GM20000 (cell line): Measurements from ENCODE around the gene CERS4.
"Not testable (repeated sequence)": the region's sequence is repeated elsewhere in the genome, so short reads cannot be mapped to it uniquely, and the experiment has no call there.

Source experiments
- DNase-seq: peaks from one replicate; pipeline ENCODE4 v3.0.0; 2012; ENCODE audit warnings: low spot score
- TF ChIP-seq, protein P1 (sequence below): IDR thresholded peaks from 2 replicates; pipeline ENCODE4 v1.5.1; 2012; ENCODE audit warnings: mild to moderate bottlenecking, control low read depth; ENCODE audit errors: extremely low read depth, missing control alignments

Gene CERS4

DNA sequence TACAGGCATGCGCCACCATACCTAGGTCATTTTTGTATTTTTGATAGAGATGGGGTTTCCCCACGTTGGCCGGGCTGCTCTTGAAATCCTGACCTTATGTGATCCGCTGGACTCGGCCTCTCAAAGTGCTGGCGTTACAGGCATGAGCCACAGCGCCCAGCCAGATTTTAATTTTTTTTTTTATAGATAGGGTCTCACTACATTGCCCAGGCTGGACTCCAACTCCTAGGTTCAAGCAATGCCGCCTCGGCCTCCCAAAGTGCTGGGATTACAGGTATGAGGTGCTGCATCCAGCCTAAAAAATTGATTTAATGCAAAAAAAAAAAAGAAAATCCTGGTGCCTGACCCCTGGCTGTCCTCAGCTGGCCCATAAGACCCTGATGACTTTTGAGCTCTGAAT, 24.9 kb upstream of the CERS4 start:
- TF ChIP-seq, protein P1, sequence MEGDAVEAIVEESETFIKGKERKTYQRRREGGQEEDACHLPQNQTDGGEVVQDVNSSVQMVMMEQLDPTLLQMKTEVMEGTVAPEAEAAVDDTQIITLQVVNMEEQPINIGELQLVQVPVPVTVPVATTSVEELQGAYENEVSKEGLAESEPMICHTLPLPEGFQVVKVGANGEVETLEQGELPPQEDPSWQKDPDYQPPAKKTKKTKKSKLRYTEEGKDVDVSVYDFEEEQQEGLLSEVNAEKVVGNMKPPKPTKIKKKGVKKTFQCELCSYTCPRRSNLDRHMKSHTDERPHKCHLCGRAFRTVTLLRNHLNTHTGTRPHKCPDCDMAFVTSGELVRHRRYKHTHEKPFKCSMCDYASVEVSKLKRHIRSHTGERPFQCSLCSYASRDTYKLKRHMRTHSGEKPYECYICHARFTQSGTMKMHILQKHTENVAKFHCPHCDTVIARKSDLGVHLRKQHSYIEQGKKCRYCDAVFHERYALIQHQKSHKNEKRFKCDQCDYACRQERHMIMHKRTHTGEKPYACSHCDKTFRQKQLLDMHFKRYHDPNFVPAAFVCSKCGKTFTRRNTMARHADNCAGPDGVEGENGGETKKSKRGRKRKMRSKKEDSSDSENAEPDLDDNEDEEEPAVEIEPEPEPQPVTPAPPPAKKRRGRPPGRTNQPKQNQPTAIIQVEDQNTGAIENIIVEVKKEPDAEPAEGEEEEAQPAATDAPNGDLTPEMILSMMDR = no peak
- DNase-seq = no peak

DNA sequence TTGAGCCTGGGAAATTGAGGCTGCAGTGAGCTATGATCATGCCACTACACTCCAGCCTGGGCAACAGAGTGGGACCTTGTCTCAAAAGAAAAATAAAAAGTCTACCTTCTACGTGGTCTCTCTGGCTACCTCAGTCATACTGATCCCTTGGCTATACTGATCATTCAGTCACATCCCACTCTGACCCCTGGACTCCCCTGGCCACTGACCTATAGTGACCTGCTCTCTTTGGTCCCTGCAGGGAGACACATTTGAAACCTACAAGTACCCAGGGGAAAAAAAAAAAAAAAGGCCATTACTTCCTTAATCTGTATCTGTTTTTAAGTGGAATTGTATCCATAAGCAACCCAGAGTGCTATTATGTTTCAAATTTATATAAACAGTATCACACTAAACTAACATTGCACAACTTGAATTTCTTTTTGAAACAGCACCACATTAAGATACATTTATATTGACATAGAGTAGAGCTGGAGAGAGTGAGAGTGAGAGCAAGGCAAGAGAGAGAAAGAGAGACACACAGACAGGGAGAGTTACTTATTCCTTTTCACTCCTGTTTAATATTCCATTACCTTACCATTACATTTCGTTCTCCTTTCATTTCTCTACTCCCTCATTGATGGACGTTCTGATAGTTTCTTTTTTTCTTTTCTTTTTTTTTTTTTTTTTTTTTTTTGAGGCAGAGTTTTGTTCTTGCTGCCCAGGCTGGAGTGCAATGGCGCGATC, 23.7 kb upstream of the CERS4 start:
- no peak for DNase-seq
- TF ChIP-seq, protein P1 = no peak

DNA sequence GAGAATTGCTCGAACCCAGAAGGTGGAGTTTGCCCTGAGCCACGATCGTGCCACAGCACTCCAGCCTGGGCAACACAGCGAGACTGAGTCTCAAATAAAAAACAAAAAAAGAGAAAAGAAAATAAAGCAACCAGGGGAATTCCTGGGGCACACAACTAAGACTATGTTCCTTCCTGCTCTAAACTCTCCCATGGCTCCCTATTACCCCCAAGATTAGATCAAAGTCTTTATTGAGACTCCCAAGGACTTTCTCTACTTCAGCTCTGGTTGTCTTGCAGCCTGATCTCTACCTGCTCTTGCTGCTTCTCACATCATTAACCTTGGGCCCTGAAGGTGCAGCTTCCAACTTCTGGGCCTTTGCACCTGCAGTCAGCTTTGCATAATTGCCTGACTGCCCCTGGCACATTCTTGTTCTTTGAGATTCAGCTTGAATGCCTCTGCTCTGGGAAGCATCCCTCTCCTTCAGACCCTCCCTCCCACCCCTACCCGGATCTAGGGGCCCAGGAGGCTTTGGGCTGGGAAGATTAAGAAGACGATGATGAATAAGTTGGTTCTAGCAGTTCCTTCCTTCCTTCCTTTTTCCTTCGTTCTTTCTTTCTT, 16.8 kb upstream of the CERS4 start:
- no peak for DNase-seq
- TF ChIP-seq, protein P1 = no peak

DNA sequence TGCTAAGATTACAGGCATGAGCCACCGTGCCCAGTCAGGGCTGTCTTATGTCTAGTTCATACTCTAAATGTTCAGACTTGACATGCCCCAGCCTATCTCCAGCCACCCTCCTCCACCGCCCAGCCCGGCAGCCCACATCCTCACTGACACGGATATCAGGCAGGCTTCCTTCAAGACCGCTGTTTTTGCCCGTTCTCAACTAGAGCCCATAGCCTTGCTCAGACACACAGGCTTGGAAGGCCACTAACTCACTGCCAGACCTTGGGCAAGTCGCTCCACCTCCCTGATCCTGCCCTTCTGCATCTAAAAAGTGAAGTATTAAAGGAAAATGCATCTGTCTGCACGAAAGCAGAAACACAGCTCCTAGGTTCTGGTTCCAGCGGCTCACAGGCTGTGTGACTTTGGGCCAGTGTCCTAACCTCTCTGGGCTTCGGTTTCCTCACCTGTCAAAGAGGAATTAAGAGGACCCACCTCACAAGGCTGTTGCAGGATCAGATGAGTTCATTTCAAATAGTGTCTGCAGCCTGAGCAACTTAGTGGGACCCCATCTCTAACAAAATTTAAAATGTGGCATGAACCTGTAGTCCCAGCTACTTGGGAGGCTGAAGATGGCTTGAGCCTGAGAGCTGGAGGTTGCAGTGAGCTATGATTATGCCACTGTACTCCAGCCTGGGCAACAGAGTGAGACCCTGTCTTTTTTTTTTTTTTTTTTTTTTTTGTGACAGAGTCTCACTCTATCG, 14.5 kb upstream of the CERS4 start:
- no peak for DNase-seq
- TF ChIP-seq, protein P1 = no peak

DNA sequence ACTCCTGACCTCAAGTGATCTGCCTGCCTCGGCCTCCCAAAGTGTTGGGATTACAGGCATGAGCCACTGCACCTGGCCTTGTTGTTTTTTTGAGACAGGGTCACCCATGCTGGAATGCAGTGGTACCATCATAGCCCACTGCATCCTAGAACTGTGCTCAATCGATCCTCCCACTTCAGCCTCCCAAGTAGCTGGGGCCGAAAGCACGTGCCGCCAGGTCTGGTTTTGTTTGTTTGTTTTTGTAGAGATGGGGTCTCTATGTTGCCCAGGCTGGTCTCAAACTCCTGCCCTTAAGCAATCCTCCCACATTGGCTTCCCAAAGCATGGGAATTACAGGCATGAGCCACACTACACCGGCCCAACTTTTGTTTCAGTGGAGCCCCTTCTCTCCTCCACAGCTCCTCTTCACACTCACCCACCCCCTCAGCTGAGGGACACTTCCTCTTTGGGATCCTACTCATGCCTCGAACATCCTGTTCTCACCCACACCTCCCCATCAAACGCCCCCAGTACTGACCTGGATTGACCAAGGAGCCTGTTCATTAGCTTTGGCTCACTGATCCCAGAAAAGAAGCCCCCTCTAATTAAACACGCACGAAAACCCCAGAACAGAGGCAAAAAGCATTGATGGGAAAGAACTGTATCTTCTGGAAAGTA, 12.8 kb upstream of the CERS4 start:
- no peak for DNase-seq

DNA sequence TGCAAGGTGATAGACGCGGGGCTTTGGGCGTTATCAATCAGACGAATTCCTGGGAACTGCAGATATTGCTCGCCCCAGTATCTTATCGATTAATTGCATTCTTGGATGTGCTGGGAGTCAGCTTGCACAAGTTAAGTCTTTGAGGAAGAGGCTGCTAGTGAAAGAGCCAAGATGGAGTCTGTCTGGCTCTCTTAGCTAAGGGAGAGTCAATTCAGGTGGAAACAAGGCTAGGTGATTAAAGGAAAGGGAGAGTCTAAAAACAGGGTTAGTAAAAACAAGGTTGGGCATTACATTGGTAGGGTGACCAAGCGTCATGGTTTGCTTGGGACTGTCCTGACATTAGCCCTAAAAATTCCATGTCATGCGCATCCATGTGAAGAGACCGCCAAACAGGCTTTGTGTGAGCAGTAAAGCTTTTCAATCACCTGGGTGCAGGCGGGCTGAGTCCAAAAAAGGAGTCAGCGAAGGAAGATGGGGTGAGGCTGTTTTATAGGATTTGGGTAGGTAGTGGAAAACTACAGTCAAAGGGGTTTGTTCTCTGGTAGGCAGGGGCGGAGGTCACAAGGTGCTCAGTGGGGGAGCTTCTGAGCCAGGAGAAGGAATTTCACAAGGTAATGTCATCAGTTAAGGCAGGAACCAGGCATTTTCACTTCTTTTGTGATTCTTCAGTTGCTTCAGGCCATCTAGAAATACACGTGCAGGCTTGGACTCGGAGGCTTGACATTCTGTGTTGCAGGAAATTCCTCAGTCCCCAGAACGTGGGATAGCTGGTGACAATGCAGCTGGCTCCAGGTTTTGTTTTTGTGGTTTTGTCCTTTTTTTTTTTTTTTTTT, 5.7 kb upstream of the CERS4 start:
- DNase-seq = not testable (repeated sequence)

More for the DNA sequence above, 12.8 kb upstream of the CERS4 start:
- TF ChIP-seq, protein P1 = no peak

DNA sequence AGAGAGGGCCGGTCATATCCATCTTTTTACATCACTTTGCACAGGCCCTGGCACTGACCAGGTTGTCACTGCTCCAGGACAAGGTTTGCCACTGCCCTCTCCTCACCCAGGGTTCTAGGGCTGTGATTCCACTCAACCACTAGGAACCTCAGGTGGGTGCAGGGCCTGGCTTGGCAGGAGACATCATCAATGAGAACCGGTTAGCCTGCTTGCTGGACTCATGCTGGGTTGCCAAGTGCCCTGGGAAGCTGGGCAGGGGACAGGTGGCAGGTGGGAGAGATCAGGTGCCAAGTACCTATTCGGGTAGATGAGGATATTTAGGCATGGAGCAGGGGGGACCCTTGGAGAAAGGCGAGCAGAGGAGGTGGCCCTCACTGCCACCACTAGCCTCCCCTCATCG, 4.2 kb upstream of the CERS4 start:
- TF ChIP-seq, protein P1 = no peak
- no peak for DNase-seq
